Uterus (tissue), 2 donors: ENCODE results near the gene CHST9.

ENCODE experiments used
- POLR2A ChIP-seq, 2 donors: fragments of 450-650 bp; IDR thresholded peaks; one replicate each; pipeline ENCODE4 v1.6.1; 2016; ENCODE audit warnings: antibody characterized with exemption in 2 of 2, mild to moderate bottlenecking in 1 of 2, moderate library complexity in 1 of 2
- TF ChIP-seq, protein P1 (sequence below), 4 experiments: fragments of 200-600 bp in 2 of 4; fragments of 450-650 bp in 2 of 4; sonication (generic) in 2 of 4; IDR thresholded peaks; one replicate each; pipeline ENCODE4 v1.5.1; 2016 to 2019; ENCODE audit warnings: antibody characterized with exemption in 4 of 4, mild to moderate bottlenecking in 2 of 4, moderate library complexity in 1 of 4

DNA sequence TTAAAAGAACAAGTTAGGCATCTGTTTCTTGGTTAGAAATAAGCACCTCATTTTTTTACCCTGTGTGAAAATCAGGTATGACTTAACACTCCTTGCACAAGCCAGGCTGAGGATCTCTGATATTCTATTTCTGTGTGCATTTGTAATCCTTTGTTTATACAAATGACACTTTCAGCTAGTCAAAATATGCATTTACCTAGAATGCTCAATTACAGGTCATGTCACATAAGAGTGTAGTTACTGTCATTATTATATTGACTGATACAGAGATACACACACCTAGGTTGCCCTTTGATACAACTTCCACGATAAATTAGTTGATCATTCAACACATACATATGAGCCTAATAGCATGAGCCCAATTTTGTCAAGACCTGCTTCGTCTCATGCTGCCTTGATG lies 144.3 kb downstream of the CHST9 start:
- TF ChIP-seq, protein P1, sequence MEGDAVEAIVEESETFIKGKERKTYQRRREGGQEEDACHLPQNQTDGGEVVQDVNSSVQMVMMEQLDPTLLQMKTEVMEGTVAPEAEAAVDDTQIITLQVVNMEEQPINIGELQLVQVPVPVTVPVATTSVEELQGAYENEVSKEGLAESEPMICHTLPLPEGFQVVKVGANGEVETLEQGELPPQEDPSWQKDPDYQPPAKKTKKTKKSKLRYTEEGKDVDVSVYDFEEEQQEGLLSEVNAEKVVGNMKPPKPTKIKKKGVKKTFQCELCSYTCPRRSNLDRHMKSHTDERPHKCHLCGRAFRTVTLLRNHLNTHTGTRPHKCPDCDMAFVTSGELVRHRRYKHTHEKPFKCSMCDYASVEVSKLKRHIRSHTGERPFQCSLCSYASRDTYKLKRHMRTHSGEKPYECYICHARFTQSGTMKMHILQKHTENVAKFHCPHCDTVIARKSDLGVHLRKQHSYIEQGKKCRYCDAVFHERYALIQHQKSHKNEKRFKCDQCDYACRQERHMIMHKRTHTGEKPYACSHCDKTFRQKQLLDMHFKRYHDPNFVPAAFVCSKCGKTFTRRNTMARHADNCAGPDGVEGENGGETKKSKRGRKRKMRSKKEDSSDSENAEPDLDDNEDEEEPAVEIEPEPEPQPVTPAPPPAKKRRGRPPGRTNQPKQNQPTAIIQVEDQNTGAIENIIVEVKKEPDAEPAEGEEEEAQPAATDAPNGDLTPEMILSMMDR (IDR thresholded peaks at IDR 0.05), result no peak
- no peak for TF ChIP-seq POLR2A (IDR thresholded peaks at IDR 0.05)
